Measurements from ENCODE around the gene RPH3AL.

- no peak for TF ChIP-seq MAX (IDR thresholded peaks at IDR 0.05; ENCODE audit: low read depth, low read length)
- TF ChIP-seq CTCF (IDR thresholded peaks at IDR 0.05; ENCODE audit: low read depth, low read length): no peak
- TF ChIP-seq POLR2A (IDR thresholded peaks at IDR 0.05; ENCODE audit: extremely low read depth, insufficient read length): no peak
- no peak for TF ChIP-seq MYC (IDR thresholded peaks at IDR 0.05; ENCODE audit: low read depth, low read length)
Measured at GRCh38 chr17:351449-351738, 1.2 kb downstream of the RPH3AL start.

All from NB4 (cell line).